ENCODE data around the gene SMIM33. TPM values are rescaled to one million over a fixed set of nuclear protein-coding genes. Genes with fewer than 3 reads are reported as not detected.
A peak's percentile ranks its signal among the peaks of the same experiment; 100 is the strongest.

The SMIM33 gene
- total and polyA plus RNA-seq, 10 of the 15 experiments (the other 5 are each of a cell fraction or from before 2014, with no cell fraction given) = 0.03 to 0.25 (median 0.07) TPM; not detected in 4

GRCh38 chr5:139492700-139493192 lies 21.9 kb downstream of the SMIM33 start:
- RAD21 ChIA-PET (ENCODE audit: unreplicated experiment) = interaction anchor here (0.7 to 2.3 kb wide), 3 partner anchors 11 to 120 kb away, joined by 3 to 8 read pairs (median 7); partner anchors contain the start of gene STING1
- SMC1A ChIA-PET (ENCODE audit: uncharacterized antibody, unreplicated experiment) = interaction anchor here (0.7 to 1.3 kb wide), 3 partner anchors 44 to 84 kb away, joined by 3 read pairs; no protein-coding TSS in a partner anchor
- FAIRE-seq = no peak
- TF ChIP-seq HCFC1 (IDR thresholded peaks at IDR 0.05; ENCODE audit: low read length) = no peak
- TF ChIP-seq BCL3 (IDR thresholded peaks at IDR 0.05; ENCODE audit: borderline replicate concordance, insufficient read depth, low read depth, low read length, poor library complexity, severe bottlenecking) = no peak
- TF ChIP-seq JUNB (IDR thresholded peaks at IDR 0.05) = no peak
- no peak for TF ChIP-seq HDGF (IDR thresholded peaks at IDR 0.05)
- Histone ChIP-seq H3K9ac (ENCODE audit: control insufficient read depth, insufficient read depth, low read length) (no peak overlapping the region), H3K4me1 (ENCODE audit: control insufficient read depth, insufficient read depth, low read length) (peaks cover 7% of the 10 kb centered on the region), H3K27ac (ENCODE audit: control insufficient read depth, insufficient read depth) (no peak overlapping the region), H3K4me2 (ENCODE audit: control insufficient read depth, insufficient read depth) (no peak overlapping the region), H3K4me3 (no peak overlapping the region), H3K27me3 (replicated peaks in 1 of 2; ENCODE audit: control insufficient read depth in 2 of 2, insufficient read depth in 2 of 2, low read length in 1 of 2) (no peaks in the 10 kb centered on the region), H3K9me3 (replicated peaks; ENCODE audit: control insufficient read depth, insufficient read depth, low read length) (no peaks in the 10 kb centered on the region), H3K79me2 (ENCODE audit: control insufficient read depth, insufficient read depth, low read length) (no peaks in the 10 kb centered on the region), H4K20me1 (ENCODE audit: control insufficient read depth, insufficient read depth) (no peaks in the 10 kb centered on the region), H2AFZ (ENCODE audit: control insufficient read depth, low read depth, low read length) (peak overlapping the region; percentile 14), H3K36me3 (ENCODE audit: control insufficient read depth in 2 of 2, insufficient read depth in 2 of 2, low read length in 1 of 2) (no peaks in the 10 kb centered on the region)
- intact Hi-C loops (cut with micrococcal nuclease; ENCODE audit: unreplicated experiment) = no loop called here
- in situ Hi-C loops (cut with MboI) = no loop called here
- no peak for ATAC-seq
- no TSS peak for BruUV-seq (replicated peaks)
- POLR2A ChIA-PET = interaction anchor here (2.0 kb wide), 1 partner anchor 33 kb away, joined by 5 read pairs; no protein-coding TSS in a partner anchor
- WGBS (ENCODE audit: insufficient coverage, insufficient replicate concordance, low lambda C conversion rate, missing lambda C conversion rate) = 45% methylated on average over 6 of the region's 6 CpGs
- no peak for DNase-seq (ENCODE audit: low read depth, low spot score)
- CTCF ChIA-PET = interaction anchor here (0.7 kb wide), 1 partner anchor 24 kb away, joined by 3 read pairs; no protein-coding TSS in a partner anchor

- in situ Hi-C loops (cut with MboI) = no loop called here
- H3K4me1 ChIP-seq (ENCODE audit: control insufficient read depth, insufficient read depth, low read length) = no peaks in the 10 kb centered on the region
- no peak overlapping the region for H3K4me3 ChIP-seq
- H3K36me3 ChIP-seq (ENCODE audit: control insufficient read depth in 2 of 2, insufficient read depth in 2 of 2, low read length in 1 of 2) = no peaks in the 10 kb centered on the region
- FAIRE-seq (no peak), ATAC-seq (no peak), DNase-seq (ENCODE audit: low read depth, low spot score) (no peak)
- H4K20me1 ChIP-seq (ENCODE audit: control insufficient read depth, insufficient read depth) = no peaks in the 10 kb centered on the region
- H3K79me2 ChIP-seq (ENCODE audit: control insufficient read depth, insufficient read depth, low read length) = no peaks in the 10 kb centered on the region
- ChIA-PET RAD21 (ENCODE audit: unreplicated experiment) (interaction anchor here (1.0 to 2.3 kb wide), 5 partner anchors 12 to 71 kb away, joined by 3 to 8 read pairs (median 7); partner anchors contain the start of gene STING1), CTCF (interaction anchor here (0.9 to 1.7 kb wide), 7 partner anchors 9 to 72 kb away, joined by 3 to 6 read pairs (median 3); partner anchors contain the start of gene ECSCR), SMC1A (ENCODE audit: uncharacterized antibody, unreplicated experiment) (interaction anchor here (1.0 to 2.6 kb wide), 5 partner anchors 17 to 111 kb away, joined by 3 to 11 read pairs (median 4); no protein-coding TSS in a partner anchor), POLR2A (interaction anchor here (0.9 to 2.0 kb wide), 3 partner anchors 13 to 50 kb away, joined by 3 to 5 read pairs (median 4); no protein-coding TSS in a partner anchor)
- no TSS peak for BruUV-seq (replicated peaks)
- H3K4me2 ChIP-seq (ENCODE audit: control insufficient read depth, insufficient read depth) = no peak overlapping the region
- no peak overlapping the region for H3K9ac ChIP-seq (ENCODE audit: control insufficient read depth, insufficient read depth, low read length)
- intact Hi-C loops (cut with micrococcal nuclease; ENCODE audit: unreplicated experiment) = no loop called here
- H3K27ac ChIP-seq (ENCODE audit: control insufficient read depth, insufficient read depth) = no peak overlapping the region
- no peaks in the 10 kb centered on the region for H3K27me3 ChIP-seq (replicated peaks in 1 of 2; ENCODE audit: control insufficient read depth in 2 of 2, insufficient read depth in 2 of 2, low read length in 1 of 2)
- 57% methylated on average over 3 of the region's 3 CpGs for WGBS (ENCODE audit: insufficient coverage, insufficient replicate concordance, low lambda C conversion rate, missing lambda C conversion rate)
- no peaks in the 10 kb centered on the region for H3K9me3 ChIP-seq (replicated peaks; ENCODE audit: control insufficient read depth, insufficient read depth, low read length)
- no peak overlapping the region for H2AFZ ChIP-seq (ENCODE audit: control insufficient read depth, low read depth, low read length)
- TF ChIP-seq STAT3 (IDR thresholded peaks at IDR 0.05; ENCODE audit: low read depth, low read length) (no peak), PRDM15 (CRISPR knock-in tag; IDR thresholded peaks at IDR 0.05) (no peak), REST (IDR thresholded peaks at IDR 0.05; ENCODE audit: low read depth, low read length) (no peak)
These were observed 23.5 kb downstream of the SMIM33 start for GRCh38 chr5:139494256-139494655.

Data from GM12878 (cell line).